HL-60/S4 treated with retinoic acid at 250 ng/mL for 4 days and 3 days (cell line): ENCODE data around the gene SFRP2.

Experiments used
- in situ Hi-C: fragments of 300-500 bp; cut with MboI; formaldehyde crosslinking; loops from 2 replicates; pipeline ENCODE4 v1.7.0; 2022; ENCODE audit warnings: low sequenced_read_pairs

SFRP2 gene

GRCh38 chr4:153773236-153773690 is 15.6 kb downstream of the SFRP2 start:
- in situ Hi-C loops, result loop anchor here (25.0 kb wide), 1 partner anchor 636 kb away; no protein-coding TSS in a partner anchor

GRCh38 chr4:153771046-153771445 is 17.8 kb downstream of the SFRP2 start:
- in situ Hi-C loops, result loop anchor here (25.0 kb wide), 1 partner anchor 634 kb away; no protein-coding TSS in a partner anchor

GRCh38 chr4:153766758-153767157 is 22.1 kb downstream of the SFRP2 start:
- in situ Hi-C loops, result loop anchor here (25.0 kb wide), 1 partner anchor 629 kb away; no protein-coding TSS in a partner anchor

- in situ Hi-C loops, result loop anchor here (25.0 kb wide), 1 partner anchor 629 kb away; no protein-coding TSS in a partner anchor
Measured at GRCh38 chr4:153765894-153766293, 23.0 kb downstream of the SFRP2 start.

GRCh38 chr4:153764601-153765368 is 24.1 kb downstream of the SFRP2 start:
- in situ Hi-C loops, result loop anchor here (25.0 kb wide), 1 partner anchor 627 kb away; no protein-coding TSS in a partner anchor

GRCh38 chr4:153763404-153763803 is 25.5 kb downstream of the SFRP2 start:
- in situ Hi-C loops, result loop anchor here (25.0 kb wide), 1 partner anchor 626 kb away; no protein-coding TSS in a partner anchor

- in situ Hi-C loops, result loop anchor here (25.0 kb wide), 1 partner anchor 622 kb away; no protein-coding TSS in a partner anchor
Measured at GRCh38 chr4:153759407-153760316, 29.2 kb downstream of the SFRP2 start, which contains the start of gene RNF175. TSS of gene RNF175 (minus strand) at chr4:153760024. CDS start at chr4:153759862, 162 bp downstream.

- in situ Hi-C loops, result loop anchor here (25.0 kb wide), 1 partner anchor 622 kb away; no protein-coding TSS in a partner anchor
Measured at GRCh38 chr4:153758688-153759406, 30.0 kb downstream of the SFRP2 start.

GRCh38 chr4:153758136-153758535 is 30.7 kb downstream of the SFRP2 start:
- in situ Hi-C loops, result loop anchor here (25.0 kb wide), 1 partner anchor 621 kb away; no protein-coding TSS in a partner anchor

- in situ Hi-C loops, result loop anchor here (25.0 kb wide), 1 partner anchor 620 kb away; no protein-coding TSS in a partner anchor
Measured at GRCh38 chr4:153757407-153757806, 31.5 kb downstream of the SFRP2 start.

- in situ Hi-C loops, result loop anchor here (25.0 kb wide), 1 partner anchor 618 kb away; no protein-coding TSS in a partner anchor
Measured at GRCh38 chr4:153755186-153755585, 33.7 kb downstream of the SFRP2 start.

GRCh38 chr4:153750197-153750817 is 38.6 kb downstream of the SFRP2 start:
- in situ Hi-C loops, result loop anchor here (25.0 kb wide), 1 partner anchor 613 kb away; no protein-coding TSS in a partner anchor

GRCh38 chr4:153748378-153748777 is 40.5 kb downstream of the SFRP2 start:
- in situ Hi-C loops, result no loop called here

GRCh38 chr4:153747406-153747955 is 41.4 kb downstream of the SFRP2 start:
- in situ Hi-C loops, result no loop called here

GRCh38 chr4:153745651-153746050 is 43.2 kb downstream of the SFRP2 start:
- in situ Hi-C loops, result no loop called here

GRCh38 chr4:153741541-153741940 is 47.3 kb downstream of the SFRP2 start:
- in situ Hi-C loops, result no loop called here

GRCh38 chr4:153735906-153736461 is 52.9 kb downstream of the SFRP2 start:
- in situ Hi-C loops, result no loop called here

- in situ Hi-C loops, result no loop called here
Measured at GRCh38 chr4:153733751-153734448, 55.0 kb downstream of the SFRP2 start.
